H9 (cell line): Measurements from ENCODE around the gene RIOK1. TPM values are rescaled to one million over a fixed set of nuclear protein-coding genes. Genes with fewer than 3 reads are reported as not detected.
"Not testable (repeated sequence)": the region's sequence is repeated elsewhere in the genome, so short reads cannot be mapped to it uniquely, and the experiment has no call there.

Experiments
- DNase-seq: peaks from one replicate; pipeline ENCODE4 v3.0.0-alpha.2; 2017
- H2AFZ ChIP-seq: one replicate; pipeline ENCODE4 v1.6.1; 2013; ENCODE audit warnings: mild to moderate bottlenecking, low read length, control low read depth, moderate library complexity
- H2AK5ac ChIP-seq: 2 replicates; pipeline ENCODE4 v1.6.1; 2013; ENCODE audit warnings: low read length, control low read depth, mixed read lengths; ENCODE audit not compliant: insufficient read length
- H2BK120ac ChIP-seq: one replicate; pipeline ENCODE4 v1.6.1; 2013; ENCODE audit warnings: low read depth, mild to moderate bottlenecking, low read length, control low read depth, inconsistent platforms; ENCODE audit not compliant: poor library complexity, severe bottlenecking
- H2BK12ac ChIP-seq: 2 replicates; pipeline ENCODE4 v1.6.1; 2013; ENCODE audit warnings: low read length, control low read depth, mixed read lengths, low read depth; ENCODE audit not compliant: insufficient read length
- H2BK15ac ChIP-seq: 2 replicates; pipeline ENCODE4 v1.6.1; 2013; ENCODE audit warnings: low read depth, low read length, control low read depth
- H2BK20ac ChIP-seq: one replicate; pipeline ENCODE4 v1.6.1; 2013; ENCODE audit warnings: low read depth, mild to moderate bottlenecking, low read length, control low read depth, inconsistent platforms; ENCODE audit not compliant: poor library complexity, severe bottlenecking
- H2BK5ac ChIP-seq: 2 replicates; pipeline ENCODE4 v1.6.1; 2013; ENCODE audit warnings: low read length, control low read depth, mixed read lengths; ENCODE audit not compliant: insufficient read length
- H3K14ac ChIP-seq: 2 replicates; pipeline ENCODE4 v1.6.1; 2013; ENCODE audit warnings: low read length, control low read depth; ENCODE audit not compliant: insufficient read depth
- H3K18ac ChIP-seq: 2 replicates; pipeline ENCODE4 v1.6.1; 2013; ENCODE audit warnings: low read depth, mild to moderate bottlenecking, mixed read lengths, low read length, control low read depth; ENCODE audit not compliant: insufficient read length
- H3K23ac ChIP-seq: 2 replicates; pipeline ENCODE4 v1.6.1; 2013; ENCODE audit warnings: low read length, control low read depth, mixed read lengths, low read depth; ENCODE audit not compliant: insufficient read length
- H3K23me2 ChIP-seq: 2 replicates; pipeline ENCODE4 v1.6.1; 2013; ENCODE audit warnings: low read depth, mild to moderate bottlenecking, mixed read lengths, low read length, control low read depth; ENCODE audit not compliant: insufficient read length, poor library complexity, severe bottlenecking
- H3K27ac ChIP-seq: 2 replicates; pipeline ENCODE4 v1.5.1; 2013; ENCODE audit warnings: low read length, control low read depth, mixed read lengths, low read depth; ENCODE audit not compliant: insufficient read length
- H3K27me3 ChIP-seq: 2 replicates; pipeline ENCODE4 v1.6.1; 2013; ENCODE audit warnings: low read length, control low read depth, inconsistent platforms; ENCODE audit not compliant: insufficient read depth
- H3K4ac ChIP-seq: 2 replicates; pipeline ENCODE4 v1.6.1; 2013; ENCODE audit warnings: low read depth, mild to moderate bottlenecking, control low read depth, inconsistent platforms, low read length, moderate library complexity
- H3K4me1 ChIP-seq: 2 replicates; pipeline ENCODE4 v1.6.1; 2013; ENCODE audit warnings: low read length, control low read depth, inconsistent platforms; ENCODE audit not compliant: insufficient read depth
- H3K4me2 ChIP-seq: 2 replicates; pipeline ENCODE4 v1.6.1; 2013; ENCODE audit warnings: low read length, control low read depth, mixed read lengths; ENCODE audit not compliant: insufficient read length, insufficient read depth
- H3K56ac ChIP-seq: 2 replicates; pipeline ENCODE4 v1.6.1; 2013; ENCODE audit warnings: low read depth, mild to moderate bottlenecking, mixed read lengths, low read length, control low read depth; ENCODE audit not compliant: insufficient read length
- H3K79me1 ChIP-seq: 2 replicates; pipeline ENCODE4 v1.6.1; 2013; ENCODE audit warnings: low read depth, mild to moderate bottlenecking, moderate library complexity, low read length, control low read depth, inconsistent platforms; ENCODE audit not compliant: insufficient read depth, poor library complexity, severe bottlenecking
- H3K79me2 ChIP-seq: 2 replicates; pipeline ENCODE4 v1.6.1; 2013; ENCODE audit warnings: low read length, control low read depth, inconsistent platforms; ENCODE audit not compliant: insufficient read depth
- H3K9ac ChIP-seq: 2 replicates; pipeline ENCODE4 v1.6.1; 2013; ENCODE audit warnings: low read length, control low read depth, mixed read lengths; ENCODE audit not compliant: insufficient read length; ENCODE audit errors: extremely low read depth
- H3K9me3 ChIP-seq: one replicate; pipeline ENCODE4 v1.6.1; 2013; ENCODE audit warnings: low read depth, low read length, inconsistent platforms; ENCODE audit not compliant: control insufficient read depth
- H3T11ph ChIP-seq: one replicate; pipeline ENCODE4 v1.6.1; 2013; ENCODE audit warnings: mild to moderate bottlenecking, low read length, control low read depth, inconsistent platforms
- H4K20me1 ChIP-seq: one replicate; pipeline ENCODE4 v1.6.1; 2013; ENCODE audit not compliant: control insufficient read depth, insufficient read length, insufficient read depth
- H4K5ac ChIP-seq: 2 replicates; pipeline ENCODE4 v1.6.1; 2013; ENCODE audit warnings: low read depth, mild to moderate bottlenecking, mixed read lengths, low read length, control low read depth; ENCODE audit not compliant: insufficient read length
- H4K8ac ChIP-seq: replicated peaks from 2 replicates; pipeline ENCODE4 v1.6.1; 2013; ENCODE audit warnings: low read length, control low read depth, mixed read lengths, low read depth; ENCODE audit not compliant: insufficient read length
- H4K91ac ChIP-seq: 2 replicates; pipeline ENCODE4 v1.6.1; 2013; ENCODE audit warnings: low read depth, mild to moderate bottlenecking, moderate library complexity, mixed read lengths, low read length, control low read depth; ENCODE audit not compliant: insufficient read length
- H3K27ac Mint-ChIP-seq, 3 experiments: 2 replicates in 2 of 3; 3 replicates in 1 of 3; pipeline ENCODE4 v1.8.0; 2020 to 2021; ENCODE audit warnings: mixed read lengths in 3 of 3, mild to moderate bottlenecking in 1 of 3, moderate library complexity in 1 of 3
- H3K27me3 Mint-ChIP-seq: 2 replicates; pipeline ENCODE4 v1.8.0; 2021; ENCODE audit warnings: low read depth, mild to moderate bottlenecking, moderate library complexity, mixed read lengths
- H3K36me3 Mint-ChIP-seq, 3 experiments: 2 replicates in 2 of 3; 3 replicates in 1 of 3; pipeline ENCODE4 v1.8.0; 2020 to 2021; ENCODE audit warnings: low read depth in 3 of 3, mixed read lengths in 3 of 3; ENCODE audit not compliant: insufficient read depth in 1 of 3
- H3K4me1 Mint-ChIP-seq, 2 experiments: 2 replicates each; pipeline ENCODE4 v1.8.0; 2020; ENCODE audit warnings: mixed read lengths in 2 of 2
- H3K4me3 Mint-ChIP-seq, 2 experiments: 2 replicates in 1 of 2; 3 replicates in 1 of 2; pipeline ENCODE4 v1.8.0; 2020 to 2021; ENCODE audit warnings: mild to moderate bottlenecking in 2 of 2, mixed read lengths in 2 of 2, moderate library complexity in 1 of 2
- H3K9me3 Mint-ChIP-seq, 2 experiments: 2 replicates in 1 of 2; 3 replicates in 1 of 2; pipeline ENCODE4 v1.8.0; 2020; ENCODE audit warnings: mild to moderate bottlenecking in 2 of 2, mixed read lengths in 2 of 2, moderate library complexity in 1 of 2
- WGBS: extraction: QIAGEN DNeasy Blood & Tissue Kit; methylation state at CpG from one replicate; pipeline ENCODE4 v1.1.7; 2013; ENCODE audit warnings: missing lambda C conversion rate, low lambda C conversion rate, mixed read lengths; ENCODE audit not compliant: insufficient read length; ENCODE audit errors: extremely low coverage; 5-methylcytosine and 5-hydroxymethylcytosine counted together
- total RNA-seq: library from RNA; stranded (reverse); gene quantifications from 2 replicates; pipeline ENCODE4 v1.2.1, GENCODE V29; 2021
- TF ChIP-seq, protein P1 (sequence below): fragments of 200-600 bp; sonication (generic); conservative IDR thresholded peaks from 3 replicates; pipeline ENCODE4 v1.8.0; 2021; ENCODE audit warnings: antibody characterized with exemption, mild to moderate bottlenecking

Gene RIOK1
- total RNA-seq, 1 experiment from 2014 or later = 40.0 TPM

GRCh38 chr6:7343546-7344475, 45.8 kb upstream of the RIOK1 start:
- no peaks in the 10 kb centered on the region for H3K9me3 ChIP-seq
- Mint-ChIP-seq H3K27ac (no peak overlapping the region), H3K36me3 (peaks cover 5 to 7% (median 6%) of the 10 kb centered on the region in 3 experiments; a peak in 6 of 7 replicates), H3K4me1 (peaks cover 22 to 23% of the 10 kb centered on the region in 2 experiments), H3K9me3 (peaks cover 6 to 7% of the 10 kb centered on the region in 2 experiments; a peak in 4 of 5 replicates), H3K27me3 (no peaks in the 10 kb centered on the region; the same call in 1 of the 2 replicates), H3K4me3 (no peak overlapping the region)
- H3K56ac ChIP-seq = no peak overlapping the region
- no CpG with 5 or more reads among the region's 29 CpGs for WGBS
- H4K8ac ChIP-seq = no peak overlapping the region
- TF ChIP-seq, protein P1, sequence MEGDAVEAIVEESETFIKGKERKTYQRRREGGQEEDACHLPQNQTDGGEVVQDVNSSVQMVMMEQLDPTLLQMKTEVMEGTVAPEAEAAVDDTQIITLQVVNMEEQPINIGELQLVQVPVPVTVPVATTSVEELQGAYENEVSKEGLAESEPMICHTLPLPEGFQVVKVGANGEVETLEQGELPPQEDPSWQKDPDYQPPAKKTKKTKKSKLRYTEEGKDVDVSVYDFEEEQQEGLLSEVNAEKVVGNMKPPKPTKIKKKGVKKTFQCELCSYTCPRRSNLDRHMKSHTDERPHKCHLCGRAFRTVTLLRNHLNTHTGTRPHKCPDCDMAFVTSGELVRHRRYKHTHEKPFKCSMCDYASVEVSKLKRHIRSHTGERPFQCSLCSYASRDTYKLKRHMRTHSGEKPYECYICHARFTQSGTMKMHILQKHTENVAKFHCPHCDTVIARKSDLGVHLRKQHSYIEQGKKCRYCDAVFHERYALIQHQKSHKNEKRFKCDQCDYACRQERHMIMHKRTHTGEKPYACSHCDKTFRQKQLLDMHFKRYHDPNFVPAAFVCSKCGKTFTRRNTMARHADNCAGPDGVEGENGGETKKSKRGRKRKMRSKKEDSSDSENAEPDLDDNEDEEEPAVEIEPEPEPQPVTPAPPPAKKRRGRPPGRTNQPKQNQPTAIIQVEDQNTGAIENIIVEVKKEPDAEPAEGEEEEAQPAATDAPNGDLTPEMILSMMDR = no peak
- H3K4me1 ChIP-seq = no peaks in the 10 kb centered on the region; the same call in 1 of the 2 replicates
- H3K14ac ChIP-seq = no peak overlapping the region
- H3K27me3 ChIP-seq = no peaks in the 10 kb centered on the region
- H3K9ac ChIP-seq = no peak overlapping the region
- no peak overlapping the region for H4K91ac ChIP-seq
- no peak overlapping the region for H4K5ac ChIP-seq
- H3K4me2 ChIP-seq = no peak overlapping the region
- no peak overlapping the region for H3T11ph ChIP-seq
- no peak overlapping the region for H3K4ac ChIP-seq
- H3K27ac ChIP-seq = no peak overlapping the region
- H2BK120ac ChIP-seq = no peak overlapping the region
- no peak overlapping the region for H3K23ac ChIP-seq
- H3K79me2 ChIP-seq = no peaks in the 10 kb centered on the region
- no peak overlapping the region for H2BK12ac ChIP-seq
- H2BK15ac ChIP-seq = no peak overlapping the region
- no peaks in the 10 kb centered on the region for H3K79me1 ChIP-seq
- no peak overlapping the region for H2AK5ac ChIP-seq
- no peak overlapping the region for H2AFZ ChIP-seq
- no peaks in the 10 kb centered on the region for H4K20me1 ChIP-seq
- H2BK20ac ChIP-seq = no peak overlapping the region
- H3K23me2 ChIP-seq = no peaks in the 10 kb centered on the region
- H3K18ac ChIP-seq = no peak overlapping the region
- H2BK5ac ChIP-seq = no peak overlapping the region
- no peak for DNase-seq

- H2AFZ ChIP-seq, H2BK15ac ChIP-seq: not testable (repeated sequence)
Measured at GRCh38 chr6:7344773-7345450, 44.7 kb upstream of the RIOK1 start.

More at GRCh38 chr6:7344773-7345450, 44.7 kb upstream of the RIOK1 start:
- peaks cover 20 to 25% of the 10 kb centered on the region in 2 experiments for H3K4me1 Mint-ChIP-seq
- not testable (repeated sequence) for H3K27me3 Mint-ChIP-seq, H3K4me1 ChIP-seq, H3K23ac ChIP-seq, H2BK120ac ChIP-seq, H2AK5ac ChIP-seq, H4K91ac ChIP-seq, H3K56ac ChIP-seq, H3K9me3 Mint-ChIP-seq, H4K8ac ChIP-seq, H3K4ac ChIP-seq, H3K9ac ChIP-seq, H3K18ac ChIP-seq, H2BK20ac ChIP-seq, H3K27ac Mint-ChIP-seq, H2BK12ac ChIP-seq, H3K4me2 ChIP-seq, H4K5ac ChIP-seq, H3T11ph ChIP-seq, H4K20me1 ChIP-seq, H3K27me3 ChIP-seq, DNase-seq, H3K27ac ChIP-seq, H3K14ac ChIP-seq, H3K79me2 ChIP-seq, H3K79me1 ChIP-seq, H3K4me3 Mint-ChIP-seq, H2BK5ac ChIP-seq, H3K9me3 ChIP-seq, H3K36me3 Mint-ChIP-seq, H3K23me2 ChIP-seq
- WGBS = no CpG with 5 or more reads among the region's 10 CpGs
